Adrenal gland (tissue), 5 donors: Measurements from ENCODE around the gene RPRD1B.

Experiments
- POLR2A ChIP-seq, 2 donors: fragments of 450-650 bp; IDR thresholded peaks; one replicate each; pipeline ENCODE4 v1.6.1; 2017; ENCODE audit warnings: antibody characterized with exemption in 2 of 2, mild to moderate bottlenecking in 2 of 2, moderate library complexity in 1 of 2
- TF ChIP-seq, protein P1 (sequence below), 6 experiments: fragments of 450-650 bp in 4 of 6; fragments of 200-600 bp in 2 of 6; sonication (generic) in 1 of 6; IDR thresholded peaks; 1 replicate in 5 of 6; 2 replicates in 1 of 6; pipeline versions ENCODE4 v1.5.1 to v1.8.0; 2016 to 2021; ENCODE audit warnings: antibody characterized with exemption in 6 of 6, mild to moderate bottlenecking in 2 of 6, moderate library complexity in 1 of 6
- donor health status: DM: no; HTN: no; CAD: no.

DNA sequence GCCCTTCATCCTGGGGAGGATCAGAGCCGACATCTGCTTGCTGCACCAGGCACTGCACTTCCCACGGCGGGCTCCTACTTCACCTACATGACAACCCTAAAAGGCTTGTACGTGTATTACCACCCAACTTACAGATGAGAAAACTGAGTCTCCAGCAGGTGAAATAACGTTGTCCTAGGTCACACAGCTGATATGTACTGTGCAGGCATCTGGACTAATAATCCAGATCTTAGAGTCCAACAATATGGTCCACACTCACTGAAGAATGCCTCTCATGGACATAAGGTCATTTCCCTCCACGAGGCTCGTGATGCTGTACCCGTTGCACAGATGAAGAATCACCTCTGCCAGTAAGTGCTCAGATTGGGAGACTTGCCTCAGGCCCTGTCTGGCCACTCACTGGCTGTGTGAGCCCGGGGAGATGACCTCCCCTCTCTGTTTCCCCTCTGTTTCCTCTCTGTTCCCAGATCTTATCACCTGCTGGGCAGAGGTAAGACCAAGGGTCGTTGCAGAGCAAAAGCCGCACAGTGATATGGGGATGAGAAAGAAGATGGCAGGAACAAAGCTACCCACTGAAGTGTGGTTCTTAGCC lies 99.5 kb downstream of the RPRD1B start:
- TF ChIP-seq, protein P1, sequence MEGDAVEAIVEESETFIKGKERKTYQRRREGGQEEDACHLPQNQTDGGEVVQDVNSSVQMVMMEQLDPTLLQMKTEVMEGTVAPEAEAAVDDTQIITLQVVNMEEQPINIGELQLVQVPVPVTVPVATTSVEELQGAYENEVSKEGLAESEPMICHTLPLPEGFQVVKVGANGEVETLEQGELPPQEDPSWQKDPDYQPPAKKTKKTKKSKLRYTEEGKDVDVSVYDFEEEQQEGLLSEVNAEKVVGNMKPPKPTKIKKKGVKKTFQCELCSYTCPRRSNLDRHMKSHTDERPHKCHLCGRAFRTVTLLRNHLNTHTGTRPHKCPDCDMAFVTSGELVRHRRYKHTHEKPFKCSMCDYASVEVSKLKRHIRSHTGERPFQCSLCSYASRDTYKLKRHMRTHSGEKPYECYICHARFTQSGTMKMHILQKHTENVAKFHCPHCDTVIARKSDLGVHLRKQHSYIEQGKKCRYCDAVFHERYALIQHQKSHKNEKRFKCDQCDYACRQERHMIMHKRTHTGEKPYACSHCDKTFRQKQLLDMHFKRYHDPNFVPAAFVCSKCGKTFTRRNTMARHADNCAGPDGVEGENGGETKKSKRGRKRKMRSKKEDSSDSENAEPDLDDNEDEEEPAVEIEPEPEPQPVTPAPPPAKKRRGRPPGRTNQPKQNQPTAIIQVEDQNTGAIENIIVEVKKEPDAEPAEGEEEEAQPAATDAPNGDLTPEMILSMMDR (IDR thresholded peaks at IDR 0.05): no peak
- TF ChIP-seq POLR2A (IDR thresholded peaks at IDR 0.05): no peak
